ENCODE data around the gene TULP4. TPM values are rescaled to one million over a fixed set of nuclear protein-coding genes. Genes with fewer than 3 reads are reported as not detected.

Gene TULP4
- total RNA-seq, 1 experiment from 2014 or later, result 126 TPM

GRCh38 chr6:158314737-158315136 lies 2.5 kb downstream of the TULP4 start:
- Mint-ChIP-seq H3K27ac (ENCODE audit: unreplicated experiment) (no peak overlapping the region), H3K9me3 (ENCODE audit: unreplicated experiment) (peaks cover 9% of the 10 kb centered on the region), H3K27me3 (ENCODE audit: insufficient read depth, unreplicated experiment) (no peaks in the 10 kb centered on the region), H3K4me1 (ENCODE audit: low read depth, unreplicated experiment) (no peaks in the 10 kb centered on the region), H3K36me3 (ENCODE audit: insufficient read depth, unreplicated experiment) (peaks cover 76% of the 10 kb centered on the region), H3K4me3 (ENCODE audit: unreplicated experiment) (no peak overlapping the region)
- CTCF ChIA-PET, result no interaction called here
- TF ChIP-seq CTCF (IDR thresholded peaks at IDR 0.05; ENCODE audit: insufficient read depth in 1 of 2, low read depth in 1 of 2, low read length in 1 of 2, severe bottlenecking in 1 of 2, unreplicated experiment in 1 of 2), result no peak
- no peaks in the 10 kb centered on the region for H3K4me1 ChIP-seq
- H3K27me3 ChIP-seq (replicated peaks; ENCODE audit: control insufficient read depth, insufficient read depth, low read length), result no peaks in the 10 kb centered on the region
- intact Hi-C loops (cut with micrococcal nuclease; ENCODE audit: unreplicated experiment), result no loop called here
- H3K4me3 ChIP-seq (ENCODE audit: low read depth, low read length), result no peak overlapping the region
- no TSS peak for BruUV-seq (replicated peaks)
- peaks cover 1% of the 10 kb centered on the region for H3K36me3 ChIP-seq (ENCODE audit: control insufficient read depth, insufficient read depth, low read length)
- POLR2A ChIA-PET, result no interaction called here
- H3K9me3 ChIP-seq, result no peaks in the 10 kb centered on the region
- DNase-seq, result no peak

- ChIA-PET POLR2A (no interaction called here), CTCF (no interaction called here)
- H3K27me3 ChIP-seq (replicated peaks; ENCODE audit: control insufficient read depth, insufficient read depth, low read length), result no peaks in the 10 kb centered on the region
- Mint-ChIP-seq H3K27me3 (ENCODE audit: insufficient read depth, unreplicated experiment) (no peaks in the 10 kb centered on the region), H3K9me3 (ENCODE audit: unreplicated experiment) (peaks cover 9% of the 10 kb centered on the region), H3K36me3 (ENCODE audit: insufficient read depth, unreplicated experiment) (peaks cover 77% of the 10 kb centered on the region), H3K27ac (ENCODE audit: unreplicated experiment) (peak overlapping the region; percentile 39), H3K4me1 (ENCODE audit: low read depth, unreplicated experiment) (peaks cover 6% of the 10 kb centered on the region), H3K4me3 (ENCODE audit: unreplicated experiment) (no peak overlapping the region)
- peaks cover 1% of the 10 kb centered on the region for H3K36me3 ChIP-seq (ENCODE audit: control insufficient read depth, insufficient read depth, low read length)
- intact Hi-C loops (cut with micrococcal nuclease; ENCODE audit: unreplicated experiment), result no loop called here
- no peaks in the 10 kb centered on the region for H3K4me1 ChIP-seq
- H3K4me3 ChIP-seq (ENCODE audit: low read depth, low read length), result no peak overlapping the region
- no peak for DNase-seq
- H3K9me3 ChIP-seq, result no peaks in the 10 kb centered on the region
- BruUV-seq (replicated peaks), result no TSS peak
- no peak for TF ChIP-seq CTCF (IDR thresholded peaks at IDR 0.05; ENCODE audit: insufficient read depth in 1 of 2, low read depth in 1 of 2, low read length in 1 of 2, severe bottlenecking in 1 of 2, unreplicated experiment in 1 of 2)
Measured at GRCh38 chr6:158316022-158316421, 3.8 kb downstream of the TULP4 start.

GRCh38 chr6:158321960-158322359 lies 9.7 kb downstream of the TULP4 start:
- intact Hi-C loops (cut with micrococcal nuclease; ENCODE audit: unreplicated experiment), result loop anchor here (1.0 kb wide), 3 partner anchors 17 to 130 kb away; no protein-coding TSS in a partner anchor
- ChIA-PET CTCF (no interaction called here), POLR2A (interaction anchor here (0.6 kb wide), 1 partner anchor 43 kb away, joined by 3 read pairs; no protein-coding TSS in a partner anchor)
- no peaks in the 10 kb centered on the region for H3K9me3 ChIP-seq
- H3K4me3 Mint-ChIP-seq (ENCODE audit: unreplicated experiment), result peak overlapping the region; percentile 39
- DNase-seq, result no peak
- TF ChIP-seq CTCF (IDR thresholded peaks at IDR 0.05; ENCODE audit: insufficient read depth in 1 of 2, low read depth in 1 of 2, low read length in 1 of 2, severe bottlenecking in 1 of 2, unreplicated experiment in 1 of 2), result no peak
- no peaks in the 10 kb centered on the region for H3K9me3 Mint-ChIP-seq (ENCODE audit: unreplicated experiment)
- no TSS peak for BruUV-seq (replicated peaks)
- peaks cover 43% of the 10 kb centered on the region for H3K4me1 Mint-ChIP-seq (ENCODE audit: low read depth, unreplicated experiment)
- H3K27me3 Mint-ChIP-seq (ENCODE audit: insufficient read depth, unreplicated experiment), result no peaks in the 10 kb centered on the region
- H3K4me1 ChIP-seq, result peaks cover 35% of the 10 kb centered on the region
- peaks cover 33% of the 10 kb centered on the region for H3K36me3 Mint-ChIP-seq (ENCODE audit: insufficient read depth, unreplicated experiment)
- no peaks in the 10 kb centered on the region for H3K27me3 ChIP-seq (replicated peaks; ENCODE audit: control insufficient read depth, insufficient read depth, low read length)
- peak overlapping the region; percentile 74 for H3K27ac Mint-ChIP-seq (ENCODE audit: unreplicated experiment)
- no peak overlapping the region for H3K4me3 ChIP-seq (ENCODE audit: low read depth, low read length)
- no peaks in the 10 kb centered on the region; the same call in 1 of the 2 replicates for H3K36me3 ChIP-seq (ENCODE audit: control insufficient read depth, insufficient read depth, low read length)
